Measurements from ENCODE around the gene TOR1A. TPM values are rescaled to one million over a fixed set of nuclear protein-coding genes. Genes with fewer than 3 reads are reported as not detected.

Gene TOR1A
- 21.6 TPM for total RNA-seq

- DNase-seq (ENCODE audit: low spot score in 2 of 2): peak; percentile 94 to 96
Observed at GRCh38 chr9:129823935-129824601, at the start of gene TOR1A. TOR1A (minus strand) TSS chr9:129824136; CDS start chr9:129824085, 51 bp downstream.

GRCh38 chr9:129871046-129871445 lies 47.1 kb upstream of the TOR1A start:
- FAIRE-seq: no peak

More at GRCh38 chr9:129823935-129824601, at the start of gene TOR1A:
- no peak for FAIRE-seq

DNA sequence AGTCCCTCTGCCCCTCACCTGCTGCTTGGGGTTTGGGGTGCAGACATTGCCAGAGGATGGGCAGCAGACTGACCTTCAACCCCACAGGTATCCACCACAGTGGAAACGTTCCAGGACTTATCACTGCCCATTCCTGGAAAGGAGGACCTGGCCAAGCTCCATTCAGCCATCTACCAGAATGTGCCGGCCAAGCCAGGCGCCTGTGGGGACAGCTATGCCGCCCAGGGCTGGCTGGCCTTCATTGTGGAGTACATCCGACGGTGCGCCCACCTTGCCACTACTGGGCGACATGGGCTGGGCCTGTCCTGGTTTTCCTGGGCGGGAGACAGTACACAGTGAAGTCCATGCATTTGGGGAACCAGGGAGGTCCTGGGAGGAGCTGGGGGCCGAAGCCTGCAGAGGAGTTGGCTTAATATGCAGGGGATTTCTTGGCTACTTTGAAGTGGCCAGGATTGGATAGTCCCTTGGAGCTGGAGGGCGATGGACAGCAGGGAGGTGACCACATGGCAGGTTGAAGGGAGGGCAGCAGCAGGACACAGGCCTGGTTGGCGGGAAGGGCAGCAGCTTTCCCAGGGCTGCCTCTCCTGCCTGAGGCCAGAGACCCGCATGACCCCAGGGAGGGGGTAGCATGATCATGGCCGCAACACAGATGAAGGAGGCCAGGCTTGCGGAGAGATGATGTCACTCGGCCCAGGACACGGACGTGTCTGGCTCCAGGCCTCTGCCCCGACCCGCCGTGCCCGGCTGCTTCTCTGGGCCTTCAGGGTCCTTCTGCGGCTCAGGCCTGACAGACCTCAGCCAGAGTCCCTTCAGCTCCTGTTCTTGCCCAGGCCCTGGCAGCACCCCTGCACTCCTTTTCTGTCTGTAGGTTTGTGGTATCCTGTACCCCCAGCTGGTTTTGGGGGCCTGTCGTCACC lies 45.9 kb upstream of the TOR1A start:
- FAIRE-seq: no peak

More at GRCh38 chr9:129871046-129871445, 47.1 kb upstream of the TOR1A start:
- no peak for DNase-seq (ENCODE audit: low spot score in 2 of 2)

DNA sequence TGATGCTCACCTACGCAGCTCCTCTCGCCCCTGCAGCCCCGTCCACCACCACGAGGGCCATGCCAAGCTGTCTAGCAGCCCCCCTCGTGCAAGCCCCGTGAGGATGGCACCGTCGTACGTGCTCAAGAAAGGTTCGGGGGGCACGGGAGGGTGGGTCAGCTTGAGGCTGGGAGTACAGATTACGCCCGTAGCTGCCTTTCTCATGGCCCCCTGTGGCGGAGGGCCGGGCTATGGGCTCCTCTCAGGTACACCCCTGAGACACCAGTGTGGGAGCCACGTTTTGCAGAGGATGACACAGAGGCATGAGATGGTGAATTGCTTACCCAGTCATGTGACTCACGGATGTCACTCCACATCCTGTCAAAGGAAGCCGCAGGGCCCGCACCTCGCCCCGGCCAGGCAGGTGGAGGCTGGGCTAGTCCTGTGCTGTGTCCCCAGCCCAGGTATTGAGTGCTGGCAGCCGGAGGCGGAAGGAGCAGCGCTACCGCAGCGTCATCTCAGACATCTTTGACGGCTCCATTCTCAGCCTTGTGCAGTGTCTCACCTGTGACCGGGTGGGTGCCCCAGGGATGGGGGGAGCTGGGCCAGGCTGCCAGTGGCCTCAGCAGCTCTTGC lies 45.0 kb upstream of the TOR1A start:
- DNase-seq (ENCODE audit: low spot score in 2 of 2) (no peak), FAIRE-seq (no peak)

More for the DNA sequence above, 45.9 kb upstream of the TOR1A start:
- DNase-seq (ENCODE audit: low spot score in 2 of 2): no peak

GRCh38 chr9:129868023-129868871 lies 44.3 kb upstream of the TOR1A start:
- DNase-seq (ENCODE audit: low spot score in 2 of 2): no peak
- no peak for FAIRE-seq

DNA sequence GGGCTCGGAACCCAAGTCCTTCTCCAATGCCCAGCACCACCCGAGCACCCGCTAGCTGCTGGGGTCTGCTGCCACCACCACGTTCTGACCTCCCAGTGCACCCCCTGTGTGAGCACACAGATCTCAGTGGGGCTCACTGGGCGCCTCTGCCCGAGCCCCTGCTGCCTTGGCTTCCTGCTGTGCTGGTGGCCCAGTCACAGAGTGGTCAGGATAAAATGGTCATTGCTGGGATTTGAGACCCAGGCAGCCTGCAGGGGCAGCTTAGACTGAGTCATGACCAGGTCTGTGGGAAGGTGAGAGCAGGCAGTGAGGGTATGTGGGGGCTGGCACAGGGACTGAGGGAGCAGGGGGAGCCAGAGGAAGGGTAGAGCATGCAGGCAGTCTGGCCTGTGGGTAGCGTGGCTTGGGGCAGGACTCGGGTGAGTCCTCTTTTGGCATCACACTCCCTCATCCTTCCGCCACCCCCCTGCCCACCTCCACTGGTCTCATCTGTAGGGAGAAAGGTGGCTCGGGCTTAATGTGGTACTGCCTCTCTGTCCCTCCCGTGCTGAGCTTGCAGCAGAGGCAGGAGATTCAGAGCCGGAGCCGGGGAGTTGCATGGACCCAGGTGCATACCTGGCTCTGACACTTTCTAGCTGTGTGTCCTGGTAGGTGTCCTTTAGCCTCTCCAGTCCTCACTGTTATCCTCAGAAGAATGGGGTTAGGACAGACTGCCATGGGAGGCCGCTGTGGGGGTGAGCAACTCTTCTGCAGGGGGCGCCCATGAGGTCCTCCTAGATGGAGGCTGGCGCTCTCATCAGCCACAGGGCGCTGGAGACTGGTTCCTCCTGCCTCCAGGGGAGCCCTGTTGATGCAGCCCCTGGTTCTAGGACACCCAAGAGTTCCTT lies 43.4 kb upstream of the TOR1A start:
- DNase-seq (ENCODE audit: low spot score in 2 of 2) (no peak), FAIRE-seq (no peak)

GRCh38 chr9:129866394-129867135 lies 42.6 kb upstream of the TOR1A start:
- DNase-seq (ENCODE audit: low spot score in 2 of 2) (no peak), FAIRE-seq (no peak)

- no peak for DNase-seq (ENCODE audit: low spot score in 2 of 2)
- FAIRE-seq: no peak
Observed at GRCh38 chr9:129865668-129866320, 41.9 kb upstream of the TOR1A start.

GRCh38 chr9:129864991-129865647 lies 41.2 kb upstream of the TOR1A start:
- no peak for DNase-seq (ENCODE audit: low spot score in 2 of 2)

GRCh38 chr9:129863059-129863690 lies 39.2 kb upstream of the TOR1A start:
- no peak for DNase-seq (ENCODE audit: low spot score in 2 of 2)
- no peak for FAIRE-seq

More at GRCh38 chr9:129864991-129865647, 41.2 kb upstream of the TOR1A start:
- FAIRE-seq: no peak

DNA sequence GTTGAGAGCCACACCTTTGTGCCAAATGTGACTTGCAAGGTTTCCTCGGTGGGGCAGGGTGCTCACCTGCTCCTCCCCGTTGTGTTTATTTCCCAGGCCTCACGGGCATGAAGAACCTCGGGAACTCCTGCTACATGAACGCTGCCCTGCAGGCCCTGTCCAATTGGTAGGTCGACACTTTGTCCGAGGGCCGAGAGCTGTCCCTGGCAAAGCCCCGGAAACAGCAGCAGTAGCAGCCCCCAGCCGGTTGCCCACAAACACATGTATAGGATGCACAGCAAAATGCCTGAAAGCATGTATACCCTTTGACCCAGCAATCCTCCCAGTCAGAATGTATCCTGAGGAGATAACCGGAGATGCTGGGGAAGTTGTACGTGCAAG lies 37.5 kb upstream of the TOR1A start:
- FAIRE-seq: no peak
- DNase-seq (ENCODE audit: low spot score in 2 of 2): no peak

- DNase-seq (ENCODE audit: low spot score in 2 of 2): no peak
- FAIRE-seq: no peak
Observed at GRCh38 chr9:129860653-129861446, 36.9 kb upstream of the TOR1A start.

DNA sequence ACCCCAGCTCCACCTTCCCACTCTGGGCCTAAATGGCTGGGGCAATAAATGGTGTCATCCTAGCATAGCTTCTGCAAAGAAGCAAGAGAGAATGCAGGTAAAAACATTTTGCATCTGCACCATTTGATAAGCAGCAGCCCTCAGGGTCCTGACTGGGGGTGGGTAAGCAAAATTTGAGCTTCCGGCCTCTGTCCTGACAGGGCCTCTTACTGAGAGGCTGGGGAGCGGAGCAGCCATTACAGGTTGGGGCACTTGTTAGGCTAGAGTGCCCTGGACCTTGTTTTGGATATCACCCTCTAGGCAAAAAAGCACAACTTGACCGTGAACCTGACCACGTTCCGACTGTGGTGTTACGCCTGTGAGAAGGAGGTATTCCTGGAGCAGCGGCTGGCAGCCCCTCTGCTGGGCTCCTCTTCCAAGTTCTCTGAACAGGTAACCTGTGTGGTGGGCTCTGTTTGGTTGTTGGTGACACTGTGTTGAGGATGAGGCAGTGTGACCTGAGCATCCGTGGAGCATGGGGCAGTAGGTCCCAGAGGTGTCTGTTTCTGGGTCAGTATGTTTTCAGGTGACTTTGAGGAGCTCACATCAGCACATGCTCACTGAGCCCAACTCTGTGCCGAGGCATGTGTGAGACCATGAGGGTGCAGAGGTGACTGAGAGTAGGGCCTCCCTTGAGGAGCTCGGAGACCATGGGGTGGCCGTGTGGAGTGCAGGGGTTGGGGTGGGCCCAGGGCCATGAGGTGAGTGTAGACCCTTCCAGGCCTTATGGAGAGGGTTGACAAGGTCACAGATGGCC lies 34.4 kb upstream of the TOR1A start:
- FAIRE-seq: no peak
- DNase-seq (ENCODE audit: low spot score in 2 of 2): no peak

DNA sequence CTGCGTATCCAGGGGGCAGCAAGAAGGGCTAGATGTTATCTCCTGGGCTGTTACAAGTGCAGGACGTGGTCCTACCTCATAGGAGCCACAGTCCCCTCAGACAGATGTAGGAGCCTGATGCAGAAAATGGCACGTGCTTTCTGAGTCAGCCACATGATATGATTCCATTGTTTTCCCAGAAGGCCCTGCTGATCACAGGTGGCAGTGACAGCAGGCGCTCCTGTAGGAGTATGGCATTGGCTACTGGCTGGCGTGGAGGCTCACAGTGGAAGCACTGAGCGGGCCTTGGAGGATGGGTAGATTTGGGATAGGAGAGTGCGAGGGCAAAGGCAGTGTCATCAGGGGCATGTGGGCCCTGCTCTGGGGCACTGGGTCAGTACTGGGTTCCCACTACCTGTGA lies 33.3 kb upstream of the TOR1A start:
- DNase-seq (ENCODE audit: low spot score in 2 of 2) (no peak), FAIRE-seq (no peak)

GRCh38 chr9:129854588-129855110 lies 30.7 kb upstream of the TOR1A start:
- no peak for DNase-seq (ENCODE audit: low spot score in 2 of 2)
- no peak for FAIRE-seq
